Liver (tissue), 9 donors: ENCODE results near the gene ADCY9. TPM values are rescaled to one million over a fixed set of nuclear protein-coding genes. Genes with fewer than 3 reads are reported as not detected.

ENCODE experiments used
- DNase-seq: peaks from one replicate; pipeline ENCODE4 v3.0.0-alpha.2; 2017; ENCODE audit warnings: low spot score
- H3K27ac ChIP-seq, 2 donors: one replicate each; pipeline ENCODE4 v1.7.0; 2013; ENCODE audit warnings: inconsistent platforms in 2 of 2, low read length in 2 of 2, control low read depth in 1 of 2, low read depth in 1 of 2, mild to moderate bottlenecking in 1 of 2
- H3K27me3 ChIP-seq, 4 donors: one replicate each; pipeline versions ENCODE4 v1.6.1 to v1.7.0; 2013; ENCODE audit warnings: low read length in 3 of 4, inconsistent platforms in 1 of 4, mild to moderate bottlenecking in 1 of 4, moderate library complexity in 1 of 4; ENCODE audit not compliant: control insufficient read depth in 4 of 4, insufficient read depth in 4 of 4
- H3K36me3 ChIP-seq, 4 donors: one replicate each; pipeline versions ENCODE4 v1.6.1 to v1.7.0; 2013; ENCODE audit warnings: low read length in 3 of 4, mild to moderate bottlenecking in 3 of 4, low read depth in 1 of 4, moderate library complexity in 1 of 4; ENCODE audit not compliant: control insufficient read depth in 4 of 4, insufficient read depth in 3 of 4
- H3K4me1 ChIP-seq, 4 donors: one replicate each; pipeline versions ENCODE4 v1.6.1 to v1.7.0; 2013; ENCODE audit warnings: low read length in 3 of 4, mild to moderate bottlenecking in 3 of 4, moderate library complexity in 1 of 4; ENCODE audit not compliant: control insufficient read depth in 4 of 4, insufficient read depth in 4 of 4
- H3K4me3 ChIP-seq, 3 donors: one replicate each; pipeline versions ENCODE4 v1.6.1 to v1.7.0; 2013; ENCODE audit warnings: low read length in 3 of 3, control low read depth in 1 of 3, low read depth in 1 of 3, mild to moderate bottlenecking in 1 of 3
- H3K9ac ChIP-seq, 2 donors: one replicate each; pipeline ENCODE4 v1.7.0; 2013; ENCODE audit warnings: low read length in 2 of 2, mild to moderate bottlenecking in 2 of 2, moderate library complexity in 2 of 2, control low read depth in 1 of 2, low read depth in 1 of 2
- H3K9me3 ChIP-seq, 4 donors: one replicate each; pipeline versions ENCODE4 v1.6.1 to v1.7.0; 2013; ENCODE audit warnings: low read length in 3 of 4; ENCODE audit not compliant: control insufficient read depth in 4 of 4
- ATF3 ChIP-seq: IDR thresholded peaks from 2 replicates; pipeline ENCODE4 v1.6.1; 2016; ENCODE audit warnings: antibody characterized with exemption
- CTCF ChIP-seq: fragments of 150-350 bp; IDR thresholded peaks from 2 replicates; pipeline ENCODE4 v1.5.1; 2017; ENCODE audit warnings: improper control_type of control experiment, low read depth, low read length; ENCODE audit not compliant: missing input control
- EGR1 ChIP-seq, 2 donors: IDR thresholded peaks; 2 replicates each; pipeline ENCODE4 v1.6.1; 2016 to 2018; ENCODE audit warnings: antibody characterized with exemption in 2 of 2, low read depth in 2 of 2
- FOXA2 ChIP-seq: IDR thresholded peaks from 2 replicates; pipeline ENCODE4 v1.6.1; 2016; ENCODE audit warnings: antibody characterized with exemption
- GABPA ChIP-seq, 2 donors: IDR thresholded peaks in 1 of 2; conservative IDR thresholded peaks in 1 of 2; 2 replicates each; pipeline ENCODE4 v1.6.1; 2016; ENCODE audit warnings: antibody characterized with exemption in 2 of 2, mild to moderate bottlenecking in 1 of 2, moderate library complexity in 1 of 2
- HNF4A ChIP-seq, 2 donors: conservative IDR thresholded peaks; 2 replicates each; pipeline ENCODE4 v1.6.1; 2016; ENCODE audit warnings: antibody characterized with exemption in 2 of 2, mild to moderate bottlenecking in 2 of 2
- MAX ChIP-seq: IDR thresholded peaks from 2 replicates; pipeline ENCODE4 v1.6.1; 2016; ENCODE audit warnings: antibody characterized with exemption
- NR2F2 ChIP-seq: IDR thresholded peaks from 2 replicates; pipeline ENCODE4 v1.6.1; 2016; ENCODE audit warnings: antibody characterized with exemption
- RAD21 ChIP-seq, 2 donors: IDR thresholded peaks; 2 replicates each; pipeline ENCODE4 v1.6.1; 2016; ENCODE audit warnings: antibody characterized with exemption in 2 of 2, mild to moderate bottlenecking in 2 of 2
- REST ChIP-seq: IDR thresholded peaks from 2 replicates; pipeline ENCODE4 v1.6.1; 2016; ENCODE audit warnings: antibody characterized with exemption, mild to moderate bottlenecking
- TAF1 ChIP-seq: conservative IDR thresholded peaks from 2 replicates; pipeline ENCODE4 v1.6.1; 2016; ENCODE audit warnings: antibody characterized with exemption, mild to moderate bottlenecking
- WGBS: extraction: QIAGEN DNeasy Blood & Tissue Kit; methylation state at CpG from one replicate; pipeline ENCODE4 v1.1.7; 2013; 5-methylcytosine and 5-hydroxymethylcytosine counted together
- polyA plus RNA-seq, 2 donors: library from polyadenylated mRNA; stranded (reverse) in 1 of 2; unstranded in 1 of 2; fragments of 200-250 nt in 1 of 2; fragments of >200 nt in 1 of 2; fragmentation: Nextera tagmentation in 1 of 2; extraction: Ambion mirVana in 1 of 2; gene quantifications; one replicate each; pipeline versions ENCODE4 v1.2.1 to v1.2.3, GENCODE V29; 2013 to 2015
- total RNA-seq, 2 donors: library from RNA; depleted of rRNA; stranded (reverse); fragments of >200 nt; gene quantifications; one replicate each; pipeline ENCODE4 v1.2.3, GENCODE V29; 2014
- donor health status: healthy.
- donor health status: healthy.
- donor health status: healthy.
- donor health status: healthy.
- donor health status: healthy.

ADCY9 gene
- total and polyA plus RNA-seq, 4 donors = 3.6 to 25.1 (median 11.0) TPM

- no peak for TF ChIP-seq CTCF
Observed at GRCh38 chr16:4094127-4094773, 22.0 kb downstream of the ADCY9 start (continued).

- peaks cover 8 to 74% (median 47%) of the 10 kb centered on the region in 4 donors for H3K4me1 ChIP-seq
- peak overlapping the region; percentile 81 to 82 for H3K27ac ChIP-seq
- TF ChIP-seq FOXA2 (no peak), RAD21 (IDR thresholded peaks at IDR 0.05) (no peak), GABPA (IDR thresholded peaks at IDR 0.05 in 1 of 2, conservative IDR thresholded peaks at IDR 0.05 in 1 of 2) (no peak), REST (no peak), TAF1 (no peak), NR2F2 (no peak), CTCF (no peak), MAX (no peak), EGR1 (IDR thresholded peaks at IDR 0.05; ENCODE audit: low read depth in 2 of 2) (no peak), HNF4A (conservative IDR thresholded peaks at IDR 0.05) (no peak), ATF3 (no peak)
- 69% methylated on average over 8 of the region's 8 CpGs for WGBS
- H3K27me3 ChIP-seq = no peaks in the 10 kb centered on the region
- H3K9me3 ChIP-seq = no peaks in the 10 kb centered on the region
- DNase-seq = no peak
- no peak overlapping the region for H3K4me3 ChIP-seq
- no peaks in the 10 kb centered on the region for H3K36me3 ChIP-seq
- H3K9ac ChIP-seq = no peak overlapping the region
Observed at GRCh38 chr16:4093495-4094126, 22.6 kb downstream of the ADCY9 start.
